H54 (cell line): ENCODE results near the gene GSG1L2.

ENCODE experiments used
- DNase-seq: peaks from one replicate; pipeline ENCODE4 v3.0.0; 2011; ENCODE audit warnings: low spot score, mixed read lengths; ENCODE audit not compliant: insufficient read length
- FAIRE-seq: peaks from 3 replicates; lab custom pipeline; 2011; peaks lifted over from hg19 to GRCh38; lab: Jason Lieb, UNC
- POLR2A ChIP-seq: IDR thresholded peaks from 2 replicates; pipeline ENCODE4 v1.6.1; 2011; ENCODE audit warnings: low read depth, mild to moderate bottlenecking, low read length

GSG1L2 gene

DNA sequence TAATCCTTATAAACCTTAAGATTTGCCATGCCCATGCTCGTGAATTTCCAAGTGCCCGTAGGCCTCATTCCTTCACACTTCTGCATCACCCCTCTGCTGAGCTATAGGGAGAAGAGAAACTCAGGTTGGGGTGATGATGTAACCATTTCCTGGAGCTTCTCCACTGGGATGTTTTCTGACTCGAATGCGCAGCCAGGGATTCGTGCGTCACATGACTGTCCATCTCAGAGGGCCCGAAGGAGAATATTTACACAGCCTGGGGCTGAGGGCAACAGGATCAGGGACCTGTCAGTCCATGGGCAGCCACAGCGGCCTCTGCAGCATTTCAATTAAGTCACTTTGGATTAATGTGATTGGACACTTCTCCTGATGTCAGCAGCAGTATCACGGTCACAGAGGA, 8.7 kb downstream of the GSG1L2 start:
- no peak for TF ChIP-seq POLR2A
- no peak for FAIRE-seq
- DNase-seq, result no peak

DNA sequence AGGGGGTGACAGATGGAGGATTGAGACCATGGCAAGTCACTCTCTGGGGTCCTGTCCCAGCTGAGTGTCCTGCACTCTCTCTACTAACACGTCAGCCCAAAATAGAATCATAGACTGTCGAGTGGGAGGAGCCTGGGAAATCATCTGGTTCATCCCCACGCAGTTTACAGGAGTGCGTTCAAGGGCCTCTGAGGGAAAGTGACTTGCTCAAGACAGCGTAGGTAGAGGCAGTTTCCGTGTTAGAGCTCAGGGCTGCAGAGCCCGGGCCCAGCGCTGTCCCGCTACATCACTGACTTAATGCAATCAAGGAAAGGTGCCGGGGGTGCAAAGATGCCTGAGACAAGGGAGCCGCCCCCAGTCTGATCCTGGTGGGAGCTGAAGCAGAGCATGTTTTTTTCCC, 10.3 kb downstream of the GSG1L2 start:
- no peak for TF ChIP-seq POLR2A
- DNase-seq, result no peak
- FAIRE-seq, result no peak

DNA sequence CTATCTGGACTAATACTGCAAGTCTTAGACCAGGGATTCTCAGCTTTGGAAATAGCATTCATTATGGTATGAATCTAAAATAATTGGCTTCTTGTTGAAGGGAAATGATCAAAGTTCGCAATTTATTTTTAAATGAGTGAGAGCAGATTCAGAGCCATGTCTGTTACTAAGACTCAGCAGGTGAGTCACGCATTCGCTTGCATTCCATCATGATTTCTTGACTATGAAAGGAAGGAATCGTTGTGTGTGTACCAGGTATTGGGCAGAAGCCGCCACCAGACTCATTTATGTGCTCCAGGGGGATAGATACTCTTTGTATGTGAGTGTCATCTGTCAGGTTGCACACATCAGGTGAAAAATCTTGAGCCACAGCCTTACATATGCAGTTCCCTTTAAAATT, 10.8 kb downstream of the GSG1L2 start:
- no peak for FAIRE-seq
- no peak for DNase-seq
- no peak for TF ChIP-seq POLR2A

DNA sequence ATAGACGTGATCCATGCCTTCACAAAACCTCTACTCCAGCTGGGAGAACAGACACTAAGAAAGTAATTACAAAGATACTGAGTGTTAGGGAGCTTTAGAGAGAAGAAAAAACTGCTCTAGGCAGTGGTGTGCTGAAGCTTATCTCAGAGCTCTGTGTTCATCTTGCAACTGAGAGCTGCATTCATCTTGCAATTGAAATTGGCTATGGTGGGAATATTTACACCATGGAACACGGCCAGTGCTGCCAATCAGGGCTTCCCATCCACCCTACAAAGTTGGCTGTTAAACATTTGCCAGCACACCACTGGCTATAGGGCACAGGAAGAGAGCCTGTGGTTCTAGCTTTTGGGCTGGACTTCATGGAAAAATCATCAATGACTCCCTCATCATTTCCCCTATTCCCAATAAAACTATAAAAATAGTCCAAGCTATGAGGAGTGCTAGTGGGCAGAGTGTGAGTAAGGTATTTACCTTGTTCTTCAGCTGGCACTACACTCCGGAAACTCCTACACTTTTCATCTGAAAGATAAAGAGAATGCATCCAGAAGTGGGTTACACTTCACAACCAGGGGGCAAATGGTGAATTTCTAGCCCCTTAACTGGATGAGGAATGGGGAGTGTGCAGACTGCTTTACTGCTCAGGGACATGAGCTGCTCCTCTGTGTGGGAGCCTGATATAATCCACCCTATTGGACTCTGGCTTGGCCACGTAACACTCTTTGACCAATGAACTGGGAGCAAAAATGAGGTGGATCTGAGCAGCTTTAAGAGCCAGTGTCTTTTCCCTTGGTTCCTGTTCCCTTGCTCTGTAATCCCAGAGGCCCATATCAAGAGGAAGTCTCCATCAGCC, 11.6 kb downstream of the GSG1L2 start:
- FAIRE-seq (no peak), DNase-seq (no peak)
- TF ChIP-seq POLR2A, result no peak

DNA sequence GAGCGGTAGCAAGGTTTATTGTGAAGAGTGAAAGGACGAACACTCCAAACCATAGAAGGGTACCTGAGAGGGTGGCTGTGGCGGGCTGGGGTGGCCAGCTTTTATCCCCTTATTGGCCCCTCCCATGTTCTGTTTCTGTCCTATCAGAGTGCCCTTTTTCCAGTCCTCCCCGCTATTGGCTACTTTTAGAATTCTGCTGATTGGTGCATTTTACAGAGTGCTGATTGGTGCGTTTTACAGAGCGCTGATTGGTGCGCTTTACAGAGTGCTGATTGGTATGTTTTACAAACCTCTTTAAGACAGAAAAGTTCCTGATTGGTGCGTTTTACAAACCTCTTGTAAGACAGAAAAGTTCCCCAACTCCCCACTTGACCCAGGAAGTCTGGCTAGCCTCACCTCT, 12.5 kb downstream of the GSG1L2 start:
- DNase-seq (no peak), FAIRE-seq (no peak)
- no peak for TF ChIP-seq POLR2A

DNA sequence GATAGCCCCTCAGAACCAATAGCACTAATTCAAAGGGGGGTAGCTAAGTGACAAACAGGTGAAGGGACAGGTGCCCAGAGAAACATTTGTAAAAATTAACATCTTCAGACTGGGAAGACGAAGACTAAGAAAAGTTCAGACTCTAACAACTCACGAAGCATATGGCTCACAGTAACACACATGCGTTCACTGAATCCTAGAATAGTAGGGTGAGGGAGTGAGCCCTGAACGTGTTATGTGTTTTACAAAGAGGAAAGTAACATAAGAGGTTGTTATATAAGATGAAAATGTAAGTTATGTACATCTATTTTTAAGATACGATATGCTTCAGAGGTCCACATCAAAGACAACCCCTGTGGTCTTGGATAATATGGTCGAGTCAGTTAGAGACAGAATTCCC, 15.2 kb downstream of the GSG1L2 start:
- no peak for FAIRE-seq
- no peak for DNase-seq
- TF ChIP-seq POLR2A, result no peak

DNA sequence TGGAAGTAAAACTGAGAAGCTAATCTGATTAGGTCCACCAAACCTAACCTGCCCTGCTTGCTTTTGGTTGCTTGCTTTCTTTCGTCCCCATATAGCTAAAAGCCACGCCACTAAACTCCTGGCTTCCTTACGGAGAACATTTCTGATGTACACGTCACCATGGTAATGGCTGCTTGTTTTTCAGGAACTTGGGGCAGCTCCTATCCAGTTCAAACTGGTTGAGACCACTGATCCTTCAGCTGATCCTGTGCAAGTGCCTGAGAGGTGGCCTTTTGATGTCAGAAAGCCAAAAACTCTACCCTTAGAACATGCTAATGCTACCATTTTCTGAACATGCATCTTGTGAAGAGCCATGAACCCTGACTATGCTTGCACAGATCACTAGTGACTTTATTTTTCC, 16.1 kb downstream of the GSG1L2 start:
- FAIRE-seq, result no peak
- no peak for DNase-seq
- TF ChIP-seq POLR2A, result no peak

DNA sequence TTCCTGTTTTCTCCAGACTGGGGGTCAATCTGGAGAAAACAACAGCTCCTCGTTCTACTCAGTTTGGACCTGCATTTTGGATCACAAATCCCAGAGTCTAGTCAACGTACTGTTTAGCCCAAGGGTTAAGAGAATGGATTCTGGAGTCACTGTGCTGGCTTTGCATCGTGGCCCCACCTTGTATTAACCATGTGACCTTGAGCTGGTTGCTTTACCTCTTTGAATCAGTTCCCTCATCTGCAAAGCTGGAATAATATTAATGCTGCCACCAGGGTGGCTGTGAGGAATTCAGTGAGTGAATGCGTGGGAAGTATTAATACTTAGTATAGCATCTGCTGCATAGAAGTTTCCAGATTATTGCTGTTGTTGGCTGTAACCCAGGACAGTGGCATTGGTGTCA, 19.2 kb downstream of the GSG1L2 start:
- no peak for DNase-seq
- no peak for TF ChIP-seq POLR2A
- FAIRE-seq, result peak; percentile 33

DNA sequence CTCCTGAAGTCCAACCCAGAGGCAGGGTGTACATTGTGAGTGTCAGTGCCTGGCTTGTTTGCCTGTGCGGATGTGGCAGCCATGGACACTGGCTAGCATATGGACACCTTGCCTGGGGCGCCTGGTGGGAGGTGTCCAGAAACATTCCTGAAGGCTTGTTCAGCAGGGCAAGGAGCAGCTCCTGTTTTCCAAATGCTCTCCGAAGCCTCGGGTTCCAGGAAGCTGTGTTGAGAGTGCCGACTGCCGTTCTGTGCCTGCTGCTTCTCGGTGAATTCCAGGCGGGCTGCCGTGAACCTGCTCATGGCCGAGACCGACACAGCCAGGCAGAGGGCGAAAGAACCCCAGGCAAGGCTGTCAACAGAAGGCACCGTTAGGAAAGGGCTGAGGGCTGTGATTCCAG, 19.6 kb downstream of the GSG1L2 start:
- DNase-seq (peak; percentile 80), FAIRE-seq (peak; percentile 76)
- no peak for TF ChIP-seq POLR2A

DNA sequence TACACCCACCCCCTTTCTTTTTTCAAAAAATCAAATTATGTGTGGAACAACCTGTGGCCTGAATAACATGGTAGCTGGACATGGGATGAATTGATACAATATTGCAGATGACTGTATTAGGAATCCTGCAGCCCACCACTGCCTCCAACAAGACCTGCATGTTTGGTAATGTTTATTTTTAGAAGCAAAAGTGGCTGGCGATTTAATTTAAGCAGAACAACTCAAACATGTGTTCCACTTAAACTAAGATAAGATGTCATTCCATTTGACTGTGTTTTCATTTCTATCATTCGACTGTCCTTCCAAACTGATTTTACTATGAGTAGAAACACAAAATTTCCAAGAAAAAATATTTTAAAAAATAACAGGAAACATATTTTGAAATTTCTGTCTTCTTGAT, 20.4 kb downstream of the GSG1L2 start:
- FAIRE-seq, result no peak
- no peak for DNase-seq
- no peak for TF ChIP-seq POLR2A

DNA sequence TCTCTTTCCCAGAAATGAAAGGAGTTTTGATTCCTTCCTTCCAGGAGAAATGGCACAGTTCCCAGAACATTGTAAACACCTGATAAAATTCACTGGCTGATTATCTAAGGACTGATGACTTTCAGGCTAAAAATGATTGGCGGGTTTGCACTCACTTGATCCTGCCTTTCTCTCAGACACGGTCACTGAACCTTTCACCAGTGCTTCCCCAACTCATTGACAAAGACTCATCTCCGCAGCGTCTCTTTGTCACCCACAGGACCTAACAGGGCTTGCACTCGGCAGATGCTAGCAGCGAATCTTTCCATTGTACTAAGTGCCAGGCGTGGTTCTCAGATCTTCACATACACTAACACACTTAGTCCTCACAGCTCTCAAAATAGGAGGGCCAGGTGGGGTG, 23.2 kb downstream of the GSG1L2 start:
- FAIRE-seq (no peak), DNase-seq (no peak)

DNA sequence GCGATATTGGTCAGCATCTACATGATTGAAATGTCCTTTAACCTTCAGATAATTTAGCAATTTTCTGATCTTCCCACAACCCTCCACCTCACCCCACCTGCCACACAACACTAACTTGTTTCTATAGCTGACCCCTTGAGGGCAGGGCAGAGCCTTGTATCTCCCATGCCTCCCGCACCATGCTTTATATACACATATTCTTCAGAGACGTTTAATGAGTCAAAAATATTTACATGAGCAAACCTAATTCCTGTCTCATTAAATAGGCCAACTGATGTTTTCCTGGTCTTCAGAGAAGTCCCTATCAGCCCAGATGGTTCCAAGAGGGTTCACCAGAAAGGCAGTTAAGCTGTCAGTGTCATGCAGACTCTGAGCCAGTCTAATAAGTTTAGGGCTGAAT, 23.9 kb downstream of the GSG1L2 start:
- FAIRE-seq (no peak), DNase-seq (no peak)
- TF ChIP-seq POLR2A, result no peak

More for the DNA sequence above, 23.2 kb downstream of the GSG1L2 start:
- TF ChIP-seq POLR2A, result no peak

DNA sequence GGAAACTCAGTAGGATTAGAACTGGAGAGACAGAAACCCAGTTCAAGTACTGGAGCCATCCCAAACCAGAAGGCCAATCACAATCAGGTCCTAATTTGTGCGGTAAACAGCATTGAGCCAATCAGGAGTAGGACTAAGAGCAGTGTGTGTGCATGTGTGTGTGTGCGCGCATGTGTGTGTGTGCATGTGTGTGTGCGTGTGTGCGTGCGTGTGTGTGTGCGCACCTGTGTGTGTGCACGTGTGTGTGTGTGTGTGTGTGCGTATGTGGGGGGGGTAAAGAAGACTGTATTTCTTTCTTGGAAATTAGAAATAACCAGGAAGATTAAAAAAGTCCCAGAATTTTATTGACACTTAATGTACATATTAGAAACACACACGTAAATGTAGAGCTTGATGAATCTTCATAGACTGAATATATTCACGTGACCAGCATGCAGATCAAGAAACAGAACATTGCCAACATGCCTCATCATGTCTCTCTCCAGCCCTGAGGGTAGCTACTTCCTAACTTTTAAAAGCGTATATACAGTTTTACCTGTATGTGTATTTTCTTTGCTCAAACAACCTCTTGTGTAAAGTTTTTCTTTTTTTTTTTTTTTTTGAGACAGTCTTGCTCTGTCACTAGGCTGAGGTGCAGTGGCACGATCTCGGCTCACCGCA, 29.6 kb downstream of the GSG1L2 start:
- DNase-seq, result no peak
- no peak for FAIRE-seq
- TF ChIP-seq POLR2A, result no peak
